HCT116 (cell line): ENCODE results near the gene GDF2. TPM values are rescaled to one million over a fixed set of nuclear protein-coding genes. Genes with fewer than 3 reads are reported as not detected.

ENCODE experiments used
- ATAC-seq: fragments of 200-7000 bp; cut with Tn5 transposase; 2 replicates; pipeline ENCODE4 v1.9.1; 2020; ENCODE audit warnings: mild to moderate bottlenecking, moderate library complexity
- BruUV-seq: library from RNA; stranded (reverse); fragments of 400-500 nt; replicated peaks from 2 replicates; lab custom pipeline; 2021; lab: Mats Ljungman, UMichigan
- CTCF ChIA-PET: fragments of 300-600 bp; sonication (Branson Sonifier 250); formaldehyde crosslinking; loops from one replicate; lab custom pipeline; 2021; ENCODE audit warnings: antibody characterized with exemption; lab: Charles Lee
- POLR2A ChIA-PET: fragments of 300-600, 350-600 bp; sonication (Branson Sonifier 250); formaldehyde crosslinking; loops from one replicate; lab custom pipeline; 2021; ENCODE audit warnings: antibody characterized with exemption; lab: Charles Lee
- RAD21 ChIA-PET, 2 experiments: fragments of 300-600 bp; sonication (Branson Sonifier 250); formaldehyde crosslinking; loops; one replicate each; lab custom pipeline; 2023; ENCODE audit warnings: low total read pairs in 2 of 2; ENCODE audit not compliant: uncharacterized antibody in 2 of 2, unreplicated experiment in 2 of 2, low non-redundant PET in 1 of 2; lab: Charles Lee
- DNase-seq: peaks from one replicate; pipeline ENCODE4 v3.0.0-alpha.2; 2010; ENCODE audit warnings: low read depth, low spot score
- H2AFZ ChIP-seq: fragments of 200-600 bp; shearing (Covaris generic), sonication (generic); 2 replicates; pipeline ENCODE4 v1.6.1; 2017; ENCODE audit warnings: low read depth, mixed run types, mixed read lengths, antibody characterized with exemption, low read length; ENCODE audit not compliant: poor library complexity, severe bottlenecking
- H3K27ac ChIP-seq: 2 replicates; pipeline ENCODE4 v1.5.1; 2012; ENCODE audit warnings: low read depth, low read length
- H3K27me3 ChIP-seq: fragments of 200-600 bp; sonication (generic); 2 replicates; pipeline ENCODE4 v1.6.1; 2016; ENCODE audit warnings: mixed run types, low read length, mixed read lengths; ENCODE audit not compliant: insufficient read depth
- H3K36me3 ChIP-seq, 2 experiments: fragments of 200-500 bp in 1 of 2; fragments of 200-600 bp in 1 of 2; sonication (Bioruptor generic) in 1 of 2; sonication (generic) in 1 of 2; 2 replicates each; pipeline versions ENCODE4 v1.5.1 to v1.6.1; 2014 to 2016; ENCODE audit warnings: low read length in 2 of 2, inconsistent platforms in 1 of 2, mixed read lengths in 1 of 2, mixed run types in 1 of 2; ENCODE audit not compliant: insufficient read depth in 2 of 2, control insufficient read depth in 1 of 2
- H3K4me1 ChIP-seq, 2 experiments: fragments of 200-600 bp in 1 of 2; sonication (generic) in 1 of 2; 2 replicates each; pipeline versions ENCODE4 v1.5.1 to v1.6.1; 2012 to 2017; ENCODE audit warnings: low read length in 2 of 2, inconsistent platforms in 1 of 2, mild to moderate bottlenecking in 1 of 2, mixed read lengths in 1 of 2, mixed run types in 1 of 2, moderate library complexity in 1 of 2; ENCODE audit not compliant: insufficient read depth in 2 of 2, control insufficient read depth in 1 of 2
- H3K4me2 ChIP-seq: fragments of 200-600 bp; sonication (generic); 2 replicates; pipeline ENCODE4 v1.6.1; 2017; ENCODE audit warnings: mixed run types, low read length, mixed read lengths
- H3K4me3 ChIP-seq, 2 experiments: fragments of 200-600 bp in 1 of 2; sonication (generic) in 1 of 2; replicated peaks in 1 of 2; 2 replicates each; pipeline ENCODE4 v1.5.1; 2011 to 2016; ENCODE audit warnings: low read length in 2 of 2, control low read depth in 1 of 2, low read depth in 1 of 2, mild to moderate bottlenecking in 1 of 2, mixed read lengths in 1 of 2, mixed run types in 1 of 2
- H3K79me2 ChIP-seq: fragments of 200-600 bp; sonication (generic); 2 replicates; pipeline ENCODE4 v1.6.1; 2017; ENCODE audit warnings: mild to moderate bottlenecking, mixed run types, low read length, moderate library complexity, mixed read lengths; ENCODE audit not compliant: insufficient read depth
- H3K9ac ChIP-seq: fragments of 200-600 bp; sonication (generic); 2 replicates; pipeline ENCODE4 v1.6.1; 2016; ENCODE audit warnings: low read length, mixed read lengths
- H3K9me2 ChIP-seq: fragments of 200-600 bp; sonication (generic), shearing (Covaris generic); 2 replicates; pipeline ENCODE4 v1.6.1; 2017; ENCODE audit warnings: mixed run types, mild to moderate bottlenecking, moderate library complexity; ENCODE audit not compliant: insufficient read depth
- H3K9me3 ChIP-seq, 2 experiments: fragments of 200-500 bp in 1 of 2; fragments of 200-600 bp in 1 of 2; sonication (Bioruptor generic) in 1 of 2; sonication (generic) in 1 of 2; 2 replicates each; pipeline ENCODE4 v1.6.1; 2014 to 2017; ENCODE audit warnings: low read length in 2 of 2, mixed read lengths in 2 of 2, inconsistent platforms in 1 of 2, low read depth in 1 of 2, mild to moderate bottlenecking in 1 of 2, mixed run types in 1 of 2, moderate library complexity in 1 of 2; ENCODE audit not compliant: control insufficient read depth in 1 of 2, insufficient read depth in 1 of 2
- H4K20me1 ChIP-seq: fragments of 200-600 bp; sonication (generic), shearing (Covaris generic); 2 replicates; pipeline ENCODE4 v1.6.1; 2017; ENCODE audit warnings: mixed run types, mild to moderate bottlenecking, moderate library complexity; ENCODE audit not compliant: insufficient read depth
- CBX3 ChIP-seq: IDR thresholded peaks from 2 replicates; pipeline ENCODE4 v1.6.1; 2012; ENCODE audit warnings: low read depth
- FOSL1 ChIP-seq: IDR thresholded peaks from 2 replicates; pipeline ENCODE4 v1.6.1; 2012; ENCODE audit warnings: low read depth
- POLR2A ChIP-seq: IDR thresholded peaks from 2 replicates; pipeline ENCODE4 v1.7.0; 2011; ENCODE audit warnings: borderline replicate concordance; ENCODE audit not compliant: insufficient read depth, insufficient read length; ENCODE audit errors: extremely low read depth
- RAD21 ChIP-seq: IDR thresholded peaks from 2 replicates; pipeline ENCODE4 v1.6.1; 2012; ENCODE audit warnings: low read depth, mild to moderate bottlenecking
- SRF ChIP-seq: IDR thresholded peaks from 2 replicates; pipeline ENCODE4 v1.6.1; 2012; ENCODE audit warnings: low read depth
- ZNF274 ChIP-seq: fragments of 200-500 bp; sonication (Bioruptor generic); IDR thresholded peaks from 2 replicates; pipeline ENCODE4 v1.6.1; 2014; ENCODE audit warnings: mild to moderate bottlenecking, low read depth, low read length, inconsistent platforms
- intact Hi-C: fragments of 100-400 bp; cut with micrococcal nuclease; formaldehyde crosslinking; loops from 2 replicates; pipeline ENCODE4 v1.10.0; 2022
- total RNA-seq: library from RNA; stranded (reverse); gene quantifications from one replicate; pipeline ENCODE4 v1.2.1, GENCODE V29; 2021; ENCODE audit not compliant: unreplicated experiment
- TF ChIP-seq, protein P1 (sequence below): IDR thresholded peaks from 2 replicates; pipeline ENCODE4 v1.6.1; 2011; ENCODE audit warnings: mild to moderate bottlenecking, low read length, moderate library complexity; ENCODE audit not compliant: insufficient replicate concordance; ENCODE audit errors: extremely low read depth

GDF2 gene
- total RNA-seq, 1 experiment from 2014 or later: not detected

DNA sequence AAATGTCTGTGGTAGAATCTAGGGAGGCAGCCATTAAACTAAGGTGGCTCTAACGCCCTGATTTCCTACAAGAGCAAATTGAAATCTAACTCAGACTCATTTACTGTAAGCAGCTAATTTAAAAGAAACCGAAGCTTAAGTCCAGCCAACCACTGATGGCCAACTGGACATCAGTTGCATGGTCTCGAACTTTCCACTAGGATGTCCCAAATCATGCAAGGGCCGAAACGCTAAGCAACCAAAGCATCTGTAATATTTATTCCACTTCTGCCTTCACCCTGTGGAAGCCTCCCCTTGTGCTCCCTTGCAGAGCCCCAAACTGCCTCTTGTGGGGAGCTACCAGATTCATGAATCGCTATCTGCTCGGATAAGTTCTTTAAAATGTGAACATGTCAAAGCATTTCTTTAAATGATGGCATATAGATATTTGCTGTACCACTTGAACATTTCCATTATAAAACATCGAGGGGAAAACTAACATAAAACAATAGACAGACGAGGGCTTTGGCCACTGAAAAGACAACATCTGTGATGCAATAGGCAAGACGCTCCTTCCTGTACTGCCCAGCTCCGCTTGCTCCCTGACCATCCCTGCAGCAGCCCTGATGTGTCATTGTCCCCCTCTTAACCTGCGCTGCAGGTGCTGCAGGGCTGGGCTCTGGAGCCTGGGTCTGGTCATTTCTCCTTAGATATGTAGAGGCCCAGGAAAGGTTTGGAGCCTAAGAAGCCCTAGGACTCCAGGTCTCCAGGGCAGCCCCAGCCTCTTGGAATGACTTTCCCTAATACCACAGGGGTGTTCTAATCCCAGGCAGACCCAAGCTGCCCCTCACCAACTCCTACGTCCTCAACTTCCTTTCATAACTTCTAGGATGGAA, 23.0 kb downstream of the GDF2 start:
- no peaks in the 10 kb centered on the region for H3K27me3 ChIP-seq
- no peak overlapping the region for H3K9ac ChIP-seq
- no peaks in the 10 kb centered on the region for H3K9me2 ChIP-seq
- POLR2A ChIA-PET: no interaction called here
- TF ChIP-seq ZNF274 (no peak), CBX3 (no peak), RAD21 (no peak), SRF (no peak), POLR2A (no peak), FOSL1 (no peak)
- TF ChIP-seq, protein P1, sequence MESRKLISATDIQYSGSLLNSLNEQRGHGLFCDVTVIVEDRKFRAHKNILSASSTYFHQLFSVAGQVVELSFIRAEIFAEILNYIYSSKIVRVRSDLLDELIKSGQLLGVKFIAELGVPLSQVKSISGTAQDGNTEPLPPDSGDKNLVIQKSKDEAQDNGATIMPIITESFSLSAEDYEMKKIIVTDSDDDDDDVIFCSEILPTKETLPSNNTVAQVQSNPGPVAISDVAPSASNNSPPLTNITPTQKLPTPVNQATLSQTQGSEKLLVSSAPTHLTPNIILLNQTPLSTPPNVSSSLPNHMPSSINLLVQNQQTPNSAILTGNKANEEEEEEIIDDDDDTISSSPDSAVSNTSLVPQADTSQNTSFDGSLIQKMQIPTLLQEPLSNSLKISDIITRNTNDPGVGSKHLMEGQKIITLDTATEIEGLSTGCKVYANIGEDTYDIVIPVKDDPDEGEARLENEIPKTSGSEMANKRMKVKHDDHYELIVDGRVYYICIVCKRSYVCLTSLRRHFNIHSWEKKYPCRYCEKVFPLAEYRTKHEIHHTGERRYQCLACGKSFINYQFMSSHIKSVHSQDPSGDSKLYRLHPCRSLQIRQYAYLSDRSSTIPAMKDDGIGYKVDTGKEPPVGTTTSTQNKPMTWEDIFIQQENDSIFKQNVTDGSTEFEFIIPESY: no peak
- RAD21 ChIA-PET: no interaction called here
- no peaks in the 10 kb centered on the region for H3K4me1 ChIP-seq
- CTCF ChIA-PET: interaction anchor here (1.1 kb wide), 1 partner anchor 297 kb away, joined by 3 read pairs; no protein-coding TSS in a partner anchor
- no peaks in the 10 kb centered on the region for H4K20me1 ChIP-seq
- ATAC-seq: no peak
- H3K27ac ChIP-seq: no peak overlapping the region
- DNase-seq: no peak
- H3K79me2 ChIP-seq: no peaks in the 10 kb centered on the region
- intact Hi-C loops: no loop called here
- H3K9me3 ChIP-seq: no peaks in the 10 kb centered on the region
- H3K4me3 ChIP-seq: no peak overlapping the region
- no peak overlapping the region for H2AFZ ChIP-seq
- no TSS peak for BruUV-seq
- H3K4me2 ChIP-seq: no peak overlapping the region
- H3K36me3 ChIP-seq: no peaks in the 10 kb centered on the region
